Calu3 (cell line): ENCODE data around the gene TTC28. TPM values are rescaled to one million over a fixed set of nuclear protein-coding genes. Genes with fewer than 3 reads are reported as not detected.

Experiments
- BruUV-seq: library from RNA; stranded (reverse); fragments of 400-500 nt; replicated peaks from 2 replicates; lab custom pipeline; 2021; lab: Mats Ljungman, UMichigan
- CTCF ChIA-PET: fragments of 300-600 bp; sonication (Branson Sonifier 250); formaldehyde crosslinking; loops from one replicate; lab custom pipeline; 2022; ENCODE audit warnings: antibody characterized with exemption; lab: Charles Lee
- DNase-seq: peaks from one replicate; pipeline ENCODE4 v3.0.0; 2022
- H3K27ac Mint-ChIP-seq: one replicate; pipeline ENCODE4 v1.8.0; 2022; ENCODE audit warnings: mixed read lengths; ENCODE audit not compliant: unreplicated experiment
- H3K27me3 Mint-ChIP-seq: one replicate; pipeline ENCODE4 v1.8.0; 2022; ENCODE audit warnings: mixed read lengths; ENCODE audit not compliant: unreplicated experiment
- H3K36me3 Mint-ChIP-seq: one replicate; pipeline ENCODE4 v1.8.0; 2022; ENCODE audit warnings: mild to moderate bottlenecking, moderate library complexity, mixed read lengths; ENCODE audit not compliant: insufficient read depth, unreplicated experiment
- H3K4me1 Mint-ChIP-seq: one replicate; pipeline ENCODE4 v1.8.0; 2022; ENCODE audit warnings: mild to moderate bottlenecking, low read depth, mixed read lengths; ENCODE audit not compliant: unreplicated experiment
- H3K4me3 Mint-ChIP-seq: one replicate; pipeline ENCODE4 v1.8.0; 2022; ENCODE audit warnings: mild to moderate bottlenecking, low read depth, moderate library complexity, mixed read lengths; ENCODE audit not compliant: unreplicated experiment
- H3K9me3 Mint-ChIP-seq: one replicate; pipeline ENCODE4 v1.8.0; 2022; ENCODE audit warnings: low read depth, mixed read lengths; ENCODE audit not compliant: unreplicated experiment
- intact Hi-C: fragments of 100-400 bp; cut with micrococcal nuclease; formaldehyde crosslinking; loops from one replicate; pipeline ENCODE4 v1.10.0; 2022; ENCODE audit not compliant: unreplicated experiment
- total RNA-seq: library from RNA; stranded (reverse); gene quantifications from 2 replicates; pipeline ENCODE4 v1.2.3, GENCODE V29; 2022
- TF ChIP-seq, protein P1 (sequence below): fragments of 200-600 bp; IDR thresholded peaks from one replicate; pipeline ENCODE4 v1.8.0; 2022; ENCODE audit warnings: antibody characterized with exemption; ENCODE audit not compliant: unreplicated experiment

The TTC28 gene
- total RNA-seq, 1 experiment from 2014 or later: 5.2 TPM

DNA sequence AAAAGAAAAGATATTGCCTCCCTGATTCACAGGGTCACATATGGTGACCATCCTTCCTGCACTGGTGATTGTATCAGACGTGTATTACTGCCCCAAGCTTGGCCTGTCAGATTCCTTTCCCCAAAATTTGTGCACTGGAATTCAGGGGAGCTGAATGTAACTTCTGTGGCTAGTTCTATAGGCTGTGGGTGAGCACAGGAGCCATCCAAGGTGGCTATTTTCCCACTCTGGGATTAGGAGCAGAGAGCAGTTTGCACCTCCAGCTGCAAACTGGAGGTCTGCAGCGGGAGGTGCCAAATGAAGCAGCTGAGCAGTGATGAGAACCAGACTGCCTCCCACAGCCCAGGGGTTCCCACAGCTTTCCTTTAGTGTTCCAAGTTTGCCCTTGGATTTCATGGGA, 636.4 kb downstream of the TTC28 start:
- no peak overlapping the region for H3K27ac Mint-ChIP-seq
- no peaks in the 10 kb centered on the region for H3K9me3 Mint-ChIP-seq
- H3K36me3 Mint-ChIP-seq: no peaks in the 10 kb centered on the region
- DNase-seq: no peak
- TF ChIP-seq, protein P1, sequence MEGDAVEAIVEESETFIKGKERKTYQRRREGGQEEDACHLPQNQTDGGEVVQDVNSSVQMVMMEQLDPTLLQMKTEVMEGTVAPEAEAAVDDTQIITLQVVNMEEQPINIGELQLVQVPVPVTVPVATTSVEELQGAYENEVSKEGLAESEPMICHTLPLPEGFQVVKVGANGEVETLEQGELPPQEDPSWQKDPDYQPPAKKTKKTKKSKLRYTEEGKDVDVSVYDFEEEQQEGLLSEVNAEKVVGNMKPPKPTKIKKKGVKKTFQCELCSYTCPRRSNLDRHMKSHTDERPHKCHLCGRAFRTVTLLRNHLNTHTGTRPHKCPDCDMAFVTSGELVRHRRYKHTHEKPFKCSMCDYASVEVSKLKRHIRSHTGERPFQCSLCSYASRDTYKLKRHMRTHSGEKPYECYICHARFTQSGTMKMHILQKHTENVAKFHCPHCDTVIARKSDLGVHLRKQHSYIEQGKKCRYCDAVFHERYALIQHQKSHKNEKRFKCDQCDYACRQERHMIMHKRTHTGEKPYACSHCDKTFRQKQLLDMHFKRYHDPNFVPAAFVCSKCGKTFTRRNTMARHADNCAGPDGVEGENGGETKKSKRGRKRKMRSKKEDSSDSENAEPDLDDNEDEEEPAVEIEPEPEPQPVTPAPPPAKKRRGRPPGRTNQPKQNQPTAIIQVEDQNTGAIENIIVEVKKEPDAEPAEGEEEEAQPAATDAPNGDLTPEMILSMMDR: no peak
- no TSS peak for BruUV-seq
- intact Hi-C loops: no loop called here
- H3K4me1 Mint-ChIP-seq: no peaks in the 10 kb centered on the region
- CTCF ChIA-PET: interaction anchor here (0.5 to 0.7 kb wide), 2 partner anchors 566 to 1531 kb away, joined by 3 to 5 read pairs; partner anchors contain the start of gene TFIP11
- H3K4me3 Mint-ChIP-seq: no peak overlapping the region
- peaks cover 41% of the 10 kb centered on the region for H3K27me3 Mint-ChIP-seq

DNA sequence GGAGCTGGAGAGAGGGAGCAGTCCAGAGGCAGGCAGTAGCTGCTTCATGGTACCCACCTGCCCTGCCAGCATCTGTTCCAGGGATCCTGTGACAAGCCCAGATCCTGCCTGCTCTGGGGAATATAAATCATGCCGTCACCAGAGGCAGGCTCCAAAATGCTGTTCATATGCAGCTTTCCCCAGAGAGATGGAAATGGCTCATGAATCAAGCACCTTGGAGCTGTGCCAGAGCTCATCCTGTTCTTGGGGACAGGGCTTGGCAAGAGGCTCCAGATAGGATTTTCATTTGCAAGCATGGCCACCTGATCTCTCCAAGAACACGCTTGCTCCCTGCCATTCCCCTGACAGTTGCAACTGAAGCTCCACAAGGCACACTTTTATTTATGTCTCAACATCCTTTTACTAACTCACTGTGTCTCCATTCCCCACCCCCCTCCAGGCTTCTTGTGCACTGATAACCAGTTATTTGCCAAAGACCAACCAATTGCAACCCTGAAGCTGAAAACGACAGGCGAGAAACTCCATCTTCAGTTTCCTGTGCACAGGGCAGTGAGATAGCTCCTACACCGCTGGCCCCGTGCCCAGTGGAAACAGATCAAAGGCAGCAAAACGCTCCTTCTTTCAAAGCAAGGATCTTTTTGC, 644.8 kb downstream of the TTC28 start:
- peaks cover 45% of the 10 kb centered on the region for H3K27me3 Mint-ChIP-seq
- DNase-seq: no peak
- H3K36me3 Mint-ChIP-seq: no peaks in the 10 kb centered on the region
- intact Hi-C loops: no loop called here
- H3K4me3 Mint-ChIP-seq: no peak overlapping the region
- TF ChIP-seq, protein P1: no peak
- no peaks in the 10 kb centered on the region for H3K4me1 Mint-ChIP-seq
- no TSS peak for BruUV-seq
- no peak overlapping the region for H3K27ac Mint-ChIP-seq
- H3K9me3 Mint-ChIP-seq: no peaks in the 10 kb centered on the region
- CTCF ChIA-PET: no interaction called here

DNA sequence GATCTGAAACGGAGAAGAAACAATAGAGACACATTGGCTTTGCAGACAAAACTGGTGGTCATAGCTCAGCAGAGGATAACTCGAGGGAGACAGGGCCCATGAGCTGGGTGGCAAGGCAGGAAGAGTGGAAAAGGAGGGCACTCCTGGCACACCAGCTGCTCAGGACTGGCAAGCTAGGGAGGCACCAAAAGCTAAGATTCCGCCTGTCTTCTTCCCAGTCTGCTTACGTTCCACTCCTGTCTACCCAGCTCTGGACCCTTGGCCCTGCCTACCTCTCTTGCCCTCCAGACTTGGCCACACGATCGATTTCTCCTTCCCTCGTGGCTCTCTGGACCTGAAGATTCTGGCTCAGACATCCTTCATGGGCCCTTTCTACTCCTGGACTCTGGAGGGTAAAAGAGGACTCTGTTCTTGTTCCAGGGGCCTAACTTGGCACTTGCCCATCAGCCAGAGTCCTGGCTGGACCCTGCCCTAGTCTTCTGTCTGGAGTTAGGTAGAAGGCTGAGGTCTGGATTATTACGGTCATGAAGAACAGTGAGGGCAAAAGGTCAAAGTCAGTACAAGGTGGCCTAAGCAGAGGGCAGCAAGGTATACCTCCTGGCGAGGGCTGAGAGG, 645.4 kb downstream of the TTC28 start:
- DNase-seq: no peak
- no TSS peak for BruUV-seq
- Mint-ChIP-seq H3K27ac (no peak overlapping the region), H3K4me1 (no peaks in the 10 kb centered on the region), H3K36me3 (no peaks in the 10 kb centered on the region), H3K4me3 (no peak overlapping the region), H3K27me3 (peaks cover 45% of the 10 kb centered on the region), H3K9me3 (no peaks in the 10 kb centered on the region)
- intact Hi-C loops: no loop called here
- TF ChIP-seq, protein P1: no peak
- CTCF ChIA-PET: interaction anchor here (0.8 kb wide), 1 partner anchor 14 kb away, joined by 3 read pairs; no protein-coding TSS in a partner anchor

DNA sequence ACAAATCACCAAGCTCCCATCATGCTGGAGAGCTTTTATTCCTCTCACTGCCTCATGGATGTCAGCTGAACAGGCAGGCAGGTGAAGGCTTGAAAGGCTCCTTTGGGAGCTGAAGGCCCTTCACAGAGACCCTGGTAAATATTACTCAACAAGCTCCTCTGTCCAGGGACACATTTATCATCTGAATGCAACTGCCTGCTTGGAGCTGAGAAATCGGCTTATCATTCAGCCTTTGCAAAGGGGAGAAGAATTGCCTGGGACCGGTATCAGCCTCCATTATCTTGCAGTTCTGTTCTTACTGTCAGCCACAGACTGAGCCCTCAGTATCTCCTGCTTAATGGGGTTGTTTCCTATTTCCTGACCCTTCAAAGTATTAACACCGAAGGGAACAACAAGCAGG, 646.8 kb downstream of the TTC28 start:
- CTCF ChIA-PET: no interaction called here
- Mint-ChIP-seq H3K9me3 (no peaks in the 10 kb centered on the region), H3K27me3 (peaks cover 45% of the 10 kb centered on the region), H3K4me3 (no peak overlapping the region), H3K36me3 (no peaks in the 10 kb centered on the region), H3K27ac (no peak overlapping the region), H3K4me1 (no peaks in the 10 kb centered on the region)
- intact Hi-C loops: no loop called here
- no peak for DNase-seq
- TF ChIP-seq, protein P1: no peak
- no TSS peak for BruUV-seq
